Spleen (tissue), 11 donors: ENCODE results near the gene RNF121. TPM values are rescaled to one million over a fixed set of nuclear protein-coding genes. Genes with fewer than 3 reads are reported as not detected.

Experiments used
- DNase-seq: peaks from one replicate; pipeline ENCODE4 v3.0.0-alpha.2; 2020
- H3K27ac ChIP-seq, 8 donors: fragments of 200-600 bp; sonication (generic) in 7 of 8; 1 replicate in 4 of 8; 2 replicates in 4 of 8; pipeline versions ENCODE4 v1.5.0 to v1.8.0; 2016 to 2021; ENCODE audit warnings: inconsistent platforms in 4 of 8, mild to moderate bottlenecking in 4 of 8, moderate library complexity in 1 of 8
- H3K27me3 ChIP-seq, 7 donors: fragments of 200-600 bp; sonication (generic) in 6 of 7; replicated peaks in 1 of 7; 1 replicate in 4 of 7; 2 replicates in 3 of 7; pipeline versions ENCODE4 v1.5.0 to v1.8.0; 2016 to 2021; ENCODE audit warnings: inconsistent platforms in 3 of 7, mild to moderate bottlenecking in 1 of 7
- H3K36me3 ChIP-seq, 6 donors: fragments of 200-600 bp; sonication (generic) in 5 of 6; 1 replicate in 4 of 6; 2 replicates in 2 of 6; pipeline versions ENCODE4 v1.5.0 to v1.8.0; 2016 to 2021; ENCODE audit warnings: inconsistent platforms in 2 of 6
- H3K4me1 ChIP-seq, 6 donors: fragments of 200-600 bp; sonication (generic) in 5 of 6; 1 replicate in 3 of 6; 2 replicates in 3 of 6; pipeline versions ENCODE4 v1.5.0 to v1.8.0; 2016 to 2021; ENCODE audit warnings: inconsistent platforms in 3 of 6
- H3K4me3 ChIP-seq, 8 donors: fragments of 200-600 bp; sonication (generic) in 7 of 8; 1 replicate in 4 of 8; 2 replicates in 4 of 8; pipeline versions ENCODE4 v1.5.0 to v1.8.0; 2016 to 2021; ENCODE audit warnings: inconsistent platforms in 4 of 8, mild to moderate bottlenecking in 4 of 8, moderate library complexity in 2 of 8
- H3K9me3 ChIP-seq, 8 donors: fragments of 200-600 bp; sonication (generic) in 7 of 8; 1 replicate in 4 of 8; 2 replicates in 4 of 8; pipeline versions ENCODE4 v1.5.0 to v1.8.0; 2016 to 2021; ENCODE audit warnings: inconsistent platforms in 4 of 8
- CTCF ChIP-seq, 11 experiments: fragments of 200-600 bp in 7 of 11; fragments of 450-650 bp in 4 of 11; sonication (generic) in 4 of 11; IDR thresholded peaks in 8 of 11; conservative IDR thresholded peaks in 3 of 11; 1 replicate in 7 of 11; 2 replicates in 4 of 11; pipeline versions ENCODE4 v1.4.0 to v1.8.0; 2016 to 2021; ENCODE audit warnings: antibody characterized with exemption in 11 of 11, inconsistent platforms in 4 of 11, mild to moderate bottlenecking in 1 of 11
- POLR2A ChIP-seq, 3 donors: fragments of 450-650 bp; IDR thresholded peaks; one replicate each; pipeline ENCODE4 v1.5.1; 2017; ENCODE audit warnings: antibody characterized with exemption in 3 of 3, mild to moderate bottlenecking in 1 of 3
- POLR2AphosphoS5 ChIP-seq, 3 donors: sonication (generic); formaldehyde crosslinking; IDR thresholded peaks; one replicate each; pipeline ENCODE4 v1.5.1; 2017; ENCODE audit warnings: antibody characterized with exemption in 3 of 3
- WGBS, 5 donors: extraction: QIAGEN DNeasy Blood & Tissue Kit in 3 of 5; methylation state at CpG; one replicate each; pipeline versions ENCODE4 v1.1.5 to v1.1.7; 2013 to 2018; 5-methylcytosine and 5-hydroxymethylcytosine counted together
- intact Hi-C: fragments of 100-400 bp; cut with DNase I; formaldehyde crosslinking; loops from one replicate; pipeline ENCODE4 v1.15.0; 2023; ENCODE audit warnings: low total_unique reads
- polyA plus RNA-seq, 3 donors: library from polyadenylated mRNA; stranded (reverse); fragments of 200-250 nt; gene quantifications; one replicate each; pipeline ENCODE4 v1.2.1, GENCODE V29; 2013
- total RNA-seq, 7 donors: library from RNA; depleted of rRNA in 3 of 7; stranded (reverse); fragments of >200 nt in 3 of 7; fragmentation: NEBNext Ultra II Directional in 4 of 7; extraction: Animal tissue kit (Norgen Biotek cat#: 25700) in 4 of 7; gene quantifications; one replicate each; pipeline versions ENCODE4 v1.1.0 to v1.2.1, GENCODE V29; 2016 to 2021
- donor health status: healthy with polysubstance abuse.
- donor health status: DM: no; HTN: no; CAD: no; lungs with moderate emphysema.
- donor health status: DM: no; HTN: no; CAD: no.
- donor health status: Bipolar disorder and iron deficiency.
- donor health status: healthy.
- donor health status: DM: no; HTN: no; CAD: no.
- donor health status: DM: yes; HTN: yes; CAD: no.

The RNF121 gene
- total and polyA plus RNA-seq, 10 donors: 5.3 to 35.5 (median 27.3) TPM

DNA sequence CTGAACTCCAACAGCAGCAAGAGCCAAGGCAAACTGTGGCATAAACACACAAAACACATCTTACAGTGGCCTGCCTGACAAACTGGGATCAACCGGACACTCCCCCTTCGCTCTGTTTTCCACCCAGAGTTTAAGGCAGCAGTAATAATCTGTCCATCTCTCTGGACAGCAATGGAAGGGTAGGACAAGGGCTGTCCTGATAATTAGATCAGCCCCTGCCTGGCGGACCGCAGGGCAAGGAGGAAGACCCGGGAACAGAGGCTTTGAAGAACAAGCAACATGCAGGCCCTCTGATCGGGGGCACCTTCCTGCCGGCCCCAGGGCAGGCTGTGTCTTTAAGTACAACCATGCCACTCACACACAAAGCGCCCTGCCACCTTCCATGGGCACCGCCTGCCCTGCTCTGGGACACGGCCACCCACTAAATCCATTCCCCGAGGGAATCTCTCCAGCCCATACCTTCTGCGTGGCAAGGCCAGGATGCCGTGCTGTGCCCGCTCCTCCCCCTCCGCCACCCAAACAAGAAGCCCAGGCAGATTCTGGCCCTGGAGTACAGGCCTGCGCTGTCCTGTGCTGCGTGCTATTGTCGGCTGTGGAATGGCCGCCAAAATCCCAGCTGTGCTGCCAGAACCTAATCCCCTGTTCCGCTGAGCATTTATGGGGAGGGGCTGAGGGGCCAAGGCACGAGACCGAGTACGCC, 112.7 kb downstream of the RNF121 start:
- intact Hi-C loops: no loop called here
- H3K9me3 ChIP-seq: no peaks in the 10 kb centered on the region
- peak overlapping the region; percentile 51 to 88 (median 64) for H3K4me3 ChIP-seq
- TF ChIP-seq POLR2AphosphoS5 (IDR thresholded peaks at IDR 0.05) (peak; percentile 31 to 83 (median 82)), POLR2A (IDR thresholded peaks at IDR 0.05) (peak in 1 of 3 donors; percentile 6), CTCF (IDR thresholded peaks at IDR 0.05 in 8 of 11, conservative IDR thresholded peaks at IDR 0.05 in 3 of 11) (no peak)
- 0 to 8% (median 2%) methylated on average over 18 to 23 of the region's 23 CpGs for WGBS, 5 donors
- peaks cover 0 to 21% (median 0%) of the 10 kb centered on the region in 6 donors for H3K36me3 ChIP-seq
- no peaks in the 10 kb centered on the region for H3K27me3 ChIP-seq
- peak; percentile 87 for DNase-seq
- H3K27ac ChIP-seq: peak overlapping the region; percentile 89 to 98 (median 94)
- peaks cover 41 to 89% (median 62%) of the 10 kb centered on the region in 6 donors for H3K4me1 ChIP-seq

GRCh38 chr11:72042064-72042745, 113.4 kb downstream of the RNF121 start:
- Histone ChIP-seq H3K4me1 (peaks cover 36 to 82% (median 55%) of the 10 kb centered on the region in 6 donors), H3K36me3 (peaks cover 0 to 20% (median 0%) of the 10 kb centered on the region in 6 donors), H3K27ac (peak overlapping the region; percentile 89 to 98 (median 94)), H3K27me3 (no peaks in the 10 kb centered on the region), H3K4me3 (peak overlapping the region; percentile 51 to 88 (median 64)), H3K9me3 (no peaks in the 10 kb centered on the region)
- TF ChIP-seq POLR2A (IDR thresholded peaks at IDR 0.05) (no peak), POLR2AphosphoS5 (IDR thresholded peaks at IDR 0.05) (peak in 1 of 3 donors; percentile 6)
- WGBS, 5 donors: 21 to 30% (median 23%) methylated on average over 4 to 5 of the region's 5 CpGs
- DNase-seq: no peak
- intact Hi-C loops: no loop called here

GRCh38 chr11:72045849-72046248, 117.0 kb downstream of the RNF121 start:
- no peak for DNase-seq
- Histone ChIP-seq H3K36me3 (peaks cover 0 to 43% (median 0%) of the 10 kb centered on the region in 6 donors), H3K9me3 (no peaks in the 10 kb centered on the region), H3K27ac (peak overlapping the region in 6 of 8 donors; percentile 26 to 55 (median 44)), H3K4me3 (no peak overlapping the region), H3K4me1 (peaks cover 17 to 60% (median 33%) of the 10 kb centered on the region in 6 donors), H3K27me3 (no peaks in the 10 kb centered on the region)
- 84 to 89% (median 87%) methylated on average over 5 of the region's 5 CpGs for WGBS, 5 donors
- no peak for TF ChIP-seq CTCF (IDR thresholded peaks at IDR 0.05 in 8 of 11, conservative IDR thresholded peaks at IDR 0.05 in 3 of 11)
- TF ChIP-seq POLR2AphosphoS5 (IDR thresholded peaks at IDR 0.05): peak in 2 of 3 donors; percentile 42 to 52
- intact Hi-C loops: no loop called here

Other genes with a start within 250 kb of the RNF121 start
- not detected for gene DEFB108B, start 95.8 kb upstream of the RNF121 start, total RNA-seq
- not detected for gene DEFB108B, start 95.8 kb upstream of the RNF121 start, polyA plus RNA-seq
- not detected for gene DEFB131B, start 50.6 kb upstream of the RNF121 start, total RNA-seq
- gene DEFB131B, start 50.6 kb upstream of the RNF121 start, polyA plus RNA-seq: not detected
- gene XNDC1N, start 452 bp upstream of the RNF121 start, total RNA-seq: 10 to 100 TPM in 5 of 7 donors, 1 to 10 TPM in 2; 8.5 to 19.2 (median 15.3) TPM
- gene XNDC1N, start 452 bp upstream of the RNF121 start, polyA plus RNA-seq: 1 to 10 TPM; 2.5 to 4.5 (median 3.9) TPM
- 10 to 100 TPM; 33.6 to 84.2 (median 69.8) TPM for gene IL18BP, start 69.9 kb downstream of the RNF121 start, total RNA-seq
- gene IL18BP, start 69.9 kb downstream of the RNF121 start, polyA plus RNA-seq: 10 to 100 TPM; 13.8 to 38.2 (median 18.2) TPM
- gene NUMA1, start 151.5 kb downstream of the RNF121 start, total RNA-seq: 100 to 1,000 TPM; 174 to 248 (median 203) TPM
- gene NUMA1, start 151.5 kb downstream of the RNF121 start, polyA plus RNA-seq: 100 to 1,000 TPM in 2 of 3 donors, 10 to 100 TPM in 1; 75.5 to 164 (median 141) TPM
- 10 to 100 TPM in 1 of 7 donors, 1 to 10 TPM in 6; 3.3 to 10.0 (median 5.0) TPM for gene LRRC51, start 151.8 kb downstream of the RNF121 start, total RNA-seq
- gene LRRC51, start 151.8 kb downstream of the RNF121 start, polyA plus RNA-seq: 1 to 10 TPM; 2.0 to 2.4 (median 2.2) TPM
- 100 to 1,000 TPM in 4 of 7 donors, 10 to 100 TPM in 3; 81.5 to 182 (median 119) TPM for gene LAMTOR1, start 174.3 kb downstream of the RNF121 start, total RNA-seq
- 100 to 1,000 TPM in 2 of 3 donors, 10 to 100 TPM in 1; 96.2 to 155 (median 143) TPM for gene LAMTOR1, start 174.3 kb downstream of the RNF121 start, polyA plus RNA-seq
- gene TOMT, start 176.9 kb downstream of the RNF121 start, total RNA-seq: not detected
- gene TOMT, start 176.9 kb downstream of the RNF121 start, polyA plus RNA-seq: not detected
- 10 to 100 TPM; 16.5 to 33.5 (median 26.3) TPM for gene ANAPC15, start 183.6 kb downstream of the RNF121 start, total RNA-seq
- gene ANAPC15, start 183.6 kb downstream of the RNF121 start, polyA plus RNA-seq: 10 to 100 TPM; 49.4 to 65.6 (median 59.7) TPM
- 10 to 100 TPM in 5 of 7 donors, 1 to 10 TPM in 2; 4.5 to 43.2 (median 17.9) TPM for gene FOLR3, start 206.7 kb downstream of the RNF121 start, total RNA-seq
- gene FOLR3, start 206.7 kb downstream of the RNF121 start, polyA plus RNA-seq: 1 to 10 TPM in 2 of 3 donors, under 1 TPM in 1; 0.49 to 7.3 (median 5.3) TPM